ENCODE results near the gene KRTAP20-3. TPM values are rescaled to one million over a fixed set of nuclear protein-coding genes. Genes with fewer than 3 reads are reported as not detected.

The KRTAP20-3 gene
- total RNA-seq (2021; fragmentation: NEBNext Ultra II Directional; extraction: Animal tissue kit (Norgen Biotek cat#: 25700)): not detected
- long read RNA-seq: 0 reads

- Mint-ChIP-seq H3K4me3 (no peak within 1 kb of the TSS), H3K27ac (no peak within 1 kb of the TSS), H3K9me3 (peaks cover 70% of the 10 kb centered on the region), H3K27me3 (ENCODE audit: insufficient read depth) (no peaks in the 10 kb centered on the region; the same call in 1 of the 2 replicates), H3K4me1 (ENCODE audit: low read depth) (no peaks in the 10 kb centered on the region), H3K36me3 (ENCODE audit: low read depth) (no peaks in the 10 kb centered on the region)
- no peak for TF ChIP-seq CTCF (IDR thresholded peaks at IDR 0.05)
- no peak for DNase-seq
Measured at GRCh38 chr21:30642564-30642963, at the start of gene KRTAP20-3. Gene KRTAP20-3 (plus strand): TSS chr21:30642864.

GRCh38 chr21:30598802-30599201 lies 43.9 kb upstream of the KRTAP20-3 start, which contains the start of gene KRTAP6-2:
Gene KRTAP6-2 (minus strand): TSS chr21:30598902. CDS start chr21:30598874, 28 bp downstream.
- Mint-ChIP-seq H3K4me1 (ENCODE audit: low read depth) (no peaks in the 10 kb centered on the region), H3K36me3 (ENCODE audit: low read depth) (no peaks in the 10 kb centered on the region), H3K27me3 (ENCODE audit: insufficient read depth) (no peaks in the 10 kb centered on the region; the same call in 1 of the 2 replicates), H3K9me3 (peaks cover 52% of the 10 kb centered on the region), H3K27ac (no peak within 1 kb of the TSS), H3K4me3 (no peak within 1 kb of the TSS)
- DNase-seq: no peak
- no peak for TF ChIP-seq CTCF (IDR thresholded peaks at IDR 0.05)

- TF ChIP-seq CTCF (IDR thresholded peaks at IDR 0.05): no peak
- Mint-ChIP-seq H3K27ac (no peak within 1 kb of the TSS), H3K4me3 (no peak within 1 kb of the TSS), H3K27me3 (ENCODE audit: insufficient read depth) (no peaks in the 10 kb centered on the region; the same call in 1 of the 2 replicates), H3K4me1 (ENCODE audit: low read depth) (no peaks in the 10 kb centered on the region), H3K36me3 (ENCODE audit: low read depth) (no peaks in the 10 kb centered on the region), H3K9me3 (peaks cover 50% of the 10 kb centered on the region)
- DNase-seq: no peak
Measured at GRCh38 chr21:30600787-30601186, 41.9 kb upstream of the KRTAP20-3 start, which contains the start of gene KRTAP22-1. Gene KRTAP22-1 (plus strand): TSS chr21:30601087.

- Mint-ChIP-seq H3K27me3 (ENCODE audit: insufficient read depth) (no peaks in the 10 kb centered on the region), H3K9me3 (peaks cover 56% of the 10 kb centered on the region), H3K27ac (no peak overlapping the region), H3K36me3 (ENCODE audit: low read depth) (peaks cover 5% of the 10 kb centered on the region; the same call in 1 of the 2 replicates), H3K4me1 (ENCODE audit: low read depth) (no peaks in the 10 kb centered on the region), H3K4me3 (no peak overlapping the region)
- DNase-seq: no peak
- TF ChIP-seq CTCF (IDR thresholded peaks at IDR 0.05): no peak
Measured at GRCh38 chr21:30605968-30606367, 36.7 kb upstream of the KRTAP20-3 start.

GRCh38 chr21:30612132-30612531 lies 30.5 kb upstream of the KRTAP20-3 start:
- Mint-ChIP-seq H3K27ac (no peak overlapping the region), H3K4me1 (ENCODE audit: low read depth) (no peaks in the 10 kb centered on the region), H3K9me3 (peaks cover 63% of the 10 kb centered on the region), H3K4me3 (no peak overlapping the region), H3K27me3 (ENCODE audit: insufficient read depth) (no peaks in the 10 kb centered on the region), H3K36me3 (ENCODE audit: low read depth) (peaks cover 5% of the 10 kb centered on the region; the same call in 1 of the 2 replicates)
- no peak for TF ChIP-seq CTCF (IDR thresholded peaks at IDR 0.05)
- DNase-seq: no peak
